Measurements from ENCODE around the gene ELMO3.

The ELMO3 gene

GRCh38 chr16:67202426-67202825 is 3.5 kb downstream of the ELMO3 start:
- TF ChIP-seq CTCF (IDR thresholded peaks at IDR 0.05; ENCODE audit: low read depth, low read length) = no peak
- no peak for DNase-seq (ENCODE audit: extremely low read depth, low read depth)

- DNase-seq (ENCODE audit: extremely low read depth, low read depth) = no peak
- TF ChIP-seq CTCF (IDR thresholded peaks at IDR 0.05; ENCODE audit: low read depth, low read length) = no peak
These were observed 4.1 kb downstream of the ELMO3 start for GRCh38 chr16:67202956-67203493.

GRCh38 chr16:67204076-67204475 is 5.1 kb downstream of the ELMO3 start:
- TF ChIP-seq CTCF (IDR thresholded peaks at IDR 0.05; ENCODE audit: low read depth, low read length) = no peak
- DNase-seq (ENCODE audit: extremely low read depth, low read depth) = no peak

- no peak for DNase-seq (ENCODE audit: extremely low read depth, low read depth)
- TF ChIP-seq CTCF (IDR thresholded peaks at IDR 0.05; ENCODE audit: low read depth, low read length) = no peak
These were observed 7.4 kb downstream of the ELMO3 start for GRCh38 chr16:67206129-67206837.

GRCh38 chr16:67206838-67207248 is 7.9 kb downstream of the ELMO3 start:
- DNase-seq (ENCODE audit: extremely low read depth, low read depth) = no peak

GRCh38 chr16:67207249-67208091 is 8.5 kb downstream of the ELMO3 start:
- no peak for TF ChIP-seq CTCF (IDR thresholded peaks at IDR 0.05; ENCODE audit: low read depth, low read length)

More at GRCh38 chr16:67206838-67207248, 7.9 kb downstream of the ELMO3 start:
- no peak for TF ChIP-seq CTCF (IDR thresholded peaks at IDR 0.05; ENCODE audit: low read depth, low read length)

More at GRCh38 chr16:67207249-67208091, 8.5 kb downstream of the ELMO3 start:
- DNase-seq (ENCODE audit: extremely low read depth, low read depth) = no peak

Measured in AG09319 (cell line).